Sigmoid colon (tissue), 7 donors: Measurements from ENCODE around the gene PTPRA. TPM values are rescaled to one million over a fixed set of nuclear protein-coding genes. Genes with fewer than 3 reads are reported as not detected.

Source experiments
- DNase-seq: peaks from one replicate; pipeline ENCODE4 v3.0.0-alpha.2; 2019
- H3K27ac ChIP-seq, 4 donors: fragments of 200-600 bp; sonication (generic); one replicate each; pipeline ENCODE4 v1.5.1; 2016 to 2019; ENCODE audit warnings: mild to moderate bottlenecking in 1 of 4
- H3K27me3 ChIP-seq, 3 donors: fragments of 200-600 bp; sonication (generic); one replicate each; pipeline ENCODE4 v1.5.1; 2019; ENCODE audit warnings: mild to moderate bottlenecking in 1 of 3
- H3K36me3 ChIP-seq, 4 donors: fragments of 200-600 bp; sonication (generic); one replicate each; pipeline ENCODE4 v1.5.1; 2016 to 2019
- H3K4me1 ChIP-seq, 4 donors: fragments of 200-600 bp; sonication (generic); one replicate each; pipeline ENCODE4 v1.5.1; 2017 to 2019
- H3K4me3 ChIP-seq, 4 donors: fragments of 200-600 bp; sonication (generic); one replicate each; pipeline ENCODE4 v1.5.1; 2017 to 2019; ENCODE audit warnings: mild to moderate bottlenecking in 2 of 4, moderate library complexity in 1 of 4
- H3K9me3 ChIP-seq, 4 donors: fragments of 200-600 bp in 3 of 4; sonication (generic) in 3 of 4; one replicate each; pipeline versions ENCODE4 v1.5.1 to v1.6.1; 2013 to 2019
- CTCF ChIP-seq, 4 experiments: fragments of 450-650 bp in 3 of 4; fragments of 200-600 bp in 1 of 4; IDR thresholded peaks; one replicate each; pipeline ENCODE4 v1.5.1; 2016 to 2019; ENCODE audit warnings: antibody characterized with exemption in 4 of 4, mild to moderate bottlenecking in 3 of 4, moderate library complexity in 2 of 4
- EP300 ChIP-seq, 4 donors: sonication (generic); formaldehyde crosslinking; IDR thresholded peaks; one replicate each; pipeline ENCODE4 v1.6.1; 2017; ENCODE audit warnings: antibody characterized with exemption in 4 of 4
- POLR2A ChIP-seq, 2 donors: fragments of 450-650 bp; IDR thresholded peaks; one replicate each; pipeline ENCODE4 v1.6.1; 2016; ENCODE audit warnings: antibody characterized with exemption in 2 of 2, mild to moderate bottlenecking in 2 of 2, moderate library complexity in 2 of 2
- POLR2AphosphoS5 ChIP-seq, 4 donors: sonication (generic); formaldehyde crosslinking; IDR thresholded peaks; one replicate each; pipeline ENCODE4 v1.6.1; 2017; ENCODE audit warnings: antibody characterized with exemption in 4 of 4
- WGBS, 2 donors: extraction: QIAGEN DNeasy Blood & Tissue Kit; methylation state at CpG; one replicate each; pipeline ENCODE4 v1.1.7; 2013; 5-methylcytosine and 5-hydroxymethylcytosine counted together
- intact Hi-C: fragments of 100-400 bp; cut with DNase I; formaldehyde crosslinking; loops from one replicate; pipeline ENCODE4 v1.15.1; 2023
- polyA plus RNA-seq, 3 donors: library from polyadenylated mRNA; stranded (reverse); fragments of 200-250 nt; gene quantifications; one replicate each; pipeline ENCODE4 v1.2.3, GENCODE V29; 2013
- total RNA-seq, 4 donors: library from RNA; depleted of rRNA; stranded (reverse); fragments of >200 nt; gene quantifications; one replicate each; pipeline ENCODE4 v1.1.0, GENCODE V29; 2016
- donor health status: healthy with polysubstance abuse.
- donor health status: Bipolar disorder and iron deficiency.
- donor health status: healthy.

The PTPRA gene
- total and polyA plus RNA-seq, 7 donors = 10.2 to 86.4 (median 62.0) TPM

- intact Hi-C loops = no loop called here
- no peak for DNase-seq
- H3K27ac ChIP-seq = no peak overlapping the region
- H3K27me3 ChIP-seq = no peaks in the 10 kb centered on the region
- WGBS, 2 donors = 91 to 93% methylated on average over 3 of the region's 3 CpGs
- H3K9me3 ChIP-seq = no peaks in the 10 kb centered on the region
- H3K36me3 ChIP-seq = peaks cover 0 to 8% (median 0%) of the 10 kb centered on the region in 4 donors
- H3K4me3 ChIP-seq = no peak overlapping the region
- TF ChIP-seq POLR2AphosphoS5 (IDR thresholded peaks at IDR 0.05) = no peak
- no peak for TF ChIP-seq CTCF (IDR thresholded peaks at IDR 0.05)
- TF ChIP-seq POLR2A (IDR thresholded peaks at IDR 0.05) = no peak
- TF ChIP-seq EP300 (IDR thresholded peaks at IDR 0.05) = no peak
- H3K4me1 ChIP-seq = peaks cover 0 to 16% (median 6%) of the 10 kb centered on the region in 4 donors
Measured at GRCh38 chr20:2981646-2982045, 108.4 kb downstream of the PTPRA start.

GRCh38 chr20:2983508-2983907, 110.2 kb downstream of the PTPRA start:
- intact Hi-C loops = no loop called here
- Histone ChIP-seq H3K27me3 (no peaks in the 10 kb centered on the region), H3K27ac (no peak overlapping the region), H3K36me3 (peaks cover 0 to 27% (median 6%) of the 10 kb centered on the region in 4 donors), H3K9me3 (no peaks in the 10 kb centered on the region), H3K4me3 (no peak overlapping the region), H3K4me1 (peaks cover 0 to 16% (median 6%) of the 10 kb centered on the region in 4 donors)
- TF ChIP-seq POLR2AphosphoS5 (IDR thresholded peaks at IDR 0.05) = no peak
- no peak for TF ChIP-seq CTCF (IDR thresholded peaks at IDR 0.05)
- no peak for TF ChIP-seq EP300 (IDR thresholded peaks at IDR 0.05)
- no peak for TF ChIP-seq POLR2A (IDR thresholded peaks at IDR 0.05)
- DNase-seq = no peak

GRCh38 chr20:2984028-2984501, 110.8 kb downstream of the PTPRA start:
- WGBS, 2 donors = 79 to 88% methylated on average over 4 of the region's 4 CpGs
- Histone ChIP-seq H3K36me3 (peaks cover 0 to 33% (median 12%) of the 10 kb centered on the region in 4 donors), H3K27ac (no peak overlapping the region), H3K27me3 (no peaks in the 10 kb centered on the region), H3K9me3 (no peaks in the 10 kb centered on the region), H3K4me1 (peaks cover 0 to 16% (median 6%) of the 10 kb centered on the region in 4 donors), H3K4me3 (no peak overlapping the region)
- TF ChIP-seq EP300 (IDR thresholded peaks at IDR 0.05) (no peak), CTCF (IDR thresholded peaks at IDR 0.05) (no peak), POLR2A (IDR thresholded peaks at IDR 0.05) (no peak), POLR2AphosphoS5 (IDR thresholded peaks at IDR 0.05) (no peak)
- no peak for DNase-seq
- intact Hi-C loops = no loop called here

GRCh38 chr20:2984956-2985661, 111.8 kb downstream of the PTPRA start:
- H3K4me3 ChIP-seq = no peak overlapping the region
- no peak for TF ChIP-seq EP300 (IDR thresholded peaks at IDR 0.05)
- no peak for TF ChIP-seq POLR2AphosphoS5 (IDR thresholded peaks at IDR 0.05)
- TF ChIP-seq POLR2A (IDR thresholded peaks at IDR 0.05) = no peak
- no peak for TF ChIP-seq CTCF (IDR thresholded peaks at IDR 0.05)
- no peaks in the 10 kb centered on the region for H3K9me3 ChIP-seq
- DNase-seq = no peak
- H3K36me3 ChIP-seq = peaks cover 0 to 43% (median 16%) of the 10 kb centered on the region in 4 donors
- H3K4me1 ChIP-seq = peaks cover 0 to 16% (median 6%) of the 10 kb centered on the region in 4 donors
- WGBS, 2 donors = 88 to 94% methylated on average over 6 of the region's 6 CpGs
- intact Hi-C loops = no loop called here
- no peaks in the 10 kb centered on the region for H3K27me3 ChIP-seq
- no peak overlapping the region for H3K27ac ChIP-seq
